Fibroblast of lung (primary cell): Measurements from ENCODE around the gene ADNP.

Experiments used
- CTCF ChIP-seq, 2 donors: IDR thresholded peaks in 1 of 2; conservative IDR thresholded peaks in 1 of 2; 1 replicate in 1 of 2; 2 replicates in 1 of 2; pipeline ENCODE4 v1.5.1; 2011 to 2012; ENCODE audit warnings: low read length in 2 of 2, control low read depth in 1 of 2, inconsistent platforms in 1 of 2, low read depth in 1 of 2, mild to moderate bottlenecking in 1 of 2
- EZH2 ChIP-seq: IDR thresholded peaks from 2 replicates; pipeline ENCODE4 v1.5.1; 2012; ENCODE audit warnings: low read length, control low read depth, mild to moderate bottlenecking; ENCODE audit errors: missing control alignments

- TF ChIP-seq EZH2 (no peak), CTCF (conservative IDR thresholded peaks at IDR 0.05 in 1 of 2, IDR thresholded peaks at IDR 0.05 in 1 of 2; ENCODE audit: low read depth in 1 of 2, low read length in 2 of 2) (no peak)
These were observed 15.0 kb downstream of the ADNP start for GRCh38 chr20:50916257-50916656.
